IMR-90 (cell line): ENCODE measurements around the gene WDR27. TPM values are rescaled to one million over a fixed set of nuclear protein-coding genes. Genes with fewer than 3 reads are reported as not detected.
A peak's percentile ranks its signal among the peaks of the same experiment; 100 is the strongest.

ENCODE experiments used
- ATAC-seq: fragments of 200-7000 bp; cut with Tn5 transposase; 2 replicates; pipeline ENCODE4 v1.9.1; 2020; ENCODE audit warnings: low read depth, mild to moderate bottlenecking, moderate library complexity
- BruUV-seq: library from RNA; stranded (reverse); fragments of 400-500 nt; replicated peaks from 2 replicates; lab custom pipeline; 2021; lab: Mats Ljungman, UMichigan
- CTCF ChIA-PET: fragments of 300-600 bp; formaldehyde crosslinking; extraction: SDS; loops from one replicate; lab custom pipeline; 2021; ENCODE audit warnings: antibody characterized with exemption; lab: Yijun Ruan, JAX
- POLR2A ChIA-PET: fragments of 300-600 bp; sonication (Branson Sonifier 250); formaldehyde crosslinking; loops from one replicate; lab custom pipeline; 2022; ENCODE audit warnings: antibody characterized with exemption; ENCODE audit not compliant: unreplicated experiment; lab: Charles Lee
- DNase-seq: peaks from one replicate; pipeline ENCODE4 v3.0.0; 2013
- H2AFZ ChIP-seq: replicated peaks from 2 replicates; pipeline ENCODE3; 2013; ENCODE audit warnings: low read length, mild to moderate bottlenecking; ENCODE audit not compliant: poor library complexity
- H2AK5ac ChIP-seq: 2 replicates; pipeline ENCODE4 v1.6.1; 2013; ENCODE audit warnings: low read depth, low read length, inconsistent platforms
- H2AK9ac ChIP-seq: replicated peaks from 2 replicates; pipeline ENCODE3; 2013; ENCODE audit warnings: mild to moderate bottlenecking, low read depth, low read length, moderate library complexity; ENCODE audit not compliant: poor library complexity
- H2BK120ac ChIP-seq: 2 replicates; pipeline ENCODE4 v1.6.1; 2013; ENCODE audit warnings: low read depth, low read length, inconsistent platforms
- H2BK15ac ChIP-seq: 3 replicates; pipeline ENCODE4 v1.6.1; 2013; ENCODE audit warnings: low read depth, low read length, inconsistent platforms
- H2BK20ac ChIP-seq: 2 replicates; pipeline ENCODE4 v1.6.1; 2013; ENCODE audit warnings: low read depth, mild to moderate bottlenecking, inconsistent platforms, low read length, moderate library complexity
- H2BK5ac ChIP-seq: 2 replicates; pipeline ENCODE4 v1.6.1; 2013; ENCODE audit warnings: mild to moderate bottlenecking, low read depth, low read length, inconsistent platforms; ENCODE audit not compliant: poor library complexity, severe bottlenecking
- H3K14ac ChIP-seq: replicated peaks from 2 replicates; pipeline ENCODE4 v1.6.1; 2013; ENCODE audit warnings: low read depth, low read length, inconsistent platforms
- H3K18ac ChIP-seq: 2 replicates; pipeline ENCODE4 v1.6.1; 2013; ENCODE audit warnings: low read depth, low read length, control low read depth
- H3K23ac ChIP-seq: 2 replicates; pipeline ENCODE4 v1.6.1; 2013; ENCODE audit warnings: low read depth, low read length, inconsistent platforms
- H3K27ac ChIP-seq: 2 replicates; pipeline ENCODE4 v1.5.1; 2013; ENCODE audit warnings: mild to moderate bottlenecking, control low read depth, low read length; ENCODE audit not compliant: insufficient read depth
- H3K27me3 ChIP-seq: 2 replicates; pipeline ENCODE4 v1.6.1; 2013; ENCODE audit warnings: low read length; ENCODE audit not compliant: control insufficient read depth, insufficient read depth
- H3K36me3 ChIP-seq: 2 replicates; pipeline ENCODE4 v1.6.1; 2013; ENCODE audit warnings: low read length, mixed read lengths; ENCODE audit not compliant: control insufficient read depth, insufficient read depth
- H3K4ac ChIP-seq: 2 replicates; pipeline ENCODE4 v1.6.1; 2013; ENCODE audit warnings: low read depth, low read length, inconsistent platforms
- H3K4me1 ChIP-seq: 2 replicates; pipeline ENCODE4 v1.6.1; 2013; ENCODE audit warnings: low read length, mixed read lengths; ENCODE audit not compliant: control insufficient read depth, insufficient read depth
- H3K4me2 ChIP-seq: 2 replicates; pipeline ENCODE4 v1.6.1; 2013; ENCODE audit warnings: low read depth, mild to moderate bottlenecking, control low read depth, low read length, moderate library complexity
- H3K4me3 ChIP-seq: 2 replicates; pipeline ENCODE4 v1.5.1; 2013; ENCODE audit warnings: low read depth, mild to moderate bottlenecking, control low read depth, low read length, moderate library complexity; ENCODE audit not compliant: insufficient read depth
- H3K56ac ChIP-seq: 2 replicates; pipeline ENCODE4 v1.6.1; 2013; ENCODE audit warnings: low read length, inconsistent platforms; ENCODE audit not compliant: insufficient read depth; ENCODE audit errors: extremely low read depth
- H3K79me1 ChIP-seq, 2 experiments: 2 replicates each; pipeline ENCODE4 v1.6.1; 2013; ENCODE audit warnings: low read length in 2 of 2, inconsistent platforms in 1 of 2, low read depth in 1 of 2
- H3K9ac ChIP-seq: 2 replicates; pipeline ENCODE4 v1.6.1; 2013; ENCODE audit warnings: low read depth, low read length, control low read depth
- H3K9me1 ChIP-seq: 2 replicates; pipeline ENCODE4 v1.6.1; 2013; ENCODE audit warnings: low read length, inconsistent platforms; ENCODE audit not compliant: insufficient read depth
- H3K9me3 ChIP-seq: 2 replicates; pipeline ENCODE4 v1.6.1; 2013; ENCODE audit warnings: low read length; ENCODE audit not compliant: control insufficient read depth, insufficient read depth
- H4K20me1 ChIP-seq: 2 replicates; pipeline ENCODE4 v1.6.1; 2013; ENCODE audit warnings: low read length, inconsistent platforms; ENCODE audit not compliant: insufficient read depth
- H4K5ac ChIP-seq: 2 replicates; pipeline ENCODE4 v1.6.1; 2013; ENCODE audit warnings: mild to moderate bottlenecking, low read depth, low read length, control low read depth
- H4K8ac ChIP-seq, 2 experiments: 2 replicates each; pipeline ENCODE4 v1.6.1; 2013; ENCODE audit warnings: low read depth in 2 of 2, low read length in 2 of 2, control low read depth in 1 of 2, inconsistent platforms in 1 of 2
- H4K91ac ChIP-seq: 2 replicates; pipeline ENCODE4 v1.6.1; 2013; ENCODE audit warnings: low read depth, low read length, inconsistent platforms; ENCODE audit not compliant: insufficient read depth
- CEBPB ChIP-seq: IDR thresholded peaks from 2 replicates; pipeline ENCODE4 v1.6.1; 2012; ENCODE audit warnings: low read depth, low read length, improper control_type of control experiment
- WGBS, 2 experiments: methylation state at CpG; one replicate each; pipeline versions ENCODE4 v1.1.5 to v1.1.7; 2013; ENCODE audit warnings: missing lambda C conversion rate in 2 of 2; ENCODE audit not compliant: insufficient read length in 1 of 2; ENCODE audit errors: extremely low coverage in 2 of 2; 5-methylcytosine and 5-hydroxymethylcytosine counted together
- dilution Hi-C: fragments of 300-500 bp; cut with HindIII; formaldehyde crosslinking; loops from one replicate; pipeline ENCODE4 v1.14.3; 2018; ENCODE audit warnings: low sequenced_read_pairs; ENCODE audit not compliant: unreplicated experiment
- in situ Hi-C: fragments of 300-500 bp; cut with MboI; formaldehyde crosslinking; loops from 3 replicates; pipeline ENCODE4 v1.14.3; 2019; ENCODE audit warnings: low sequenced_read_pairs, inconsistent platforms, mixed read lengths
- intact Hi-C: fragments of 100-400 bp; cut with micrococcal nuclease; formaldehyde crosslinking; loops from 2 replicates; pipeline ENCODE4 v1.10.0; 2022
- polyA plus RNA-seq, 3 experiments: library from polyadenylated mRNA; depleted of rRNA; stranded (reverse); fragments of >200 nt; gene quantifications; 2 replicates each; pipeline ENCODE4 v1.2.3, GENCODE V29; 2012; ENCODE audit warnings: low replicate concordance in 1 of 3
- total RNA-seq: library from RNA; depleted of rRNA; stranded (reverse); fragments of >200 nt; gene quantifications from 2 replicates; pipeline ENCODE4 v1.2.3, GENCODE V29; 2012
- TF ChIP-seq, protein P1 (sequence below): fragments of 150-350 bp; IDR thresholded peaks from 2 replicates; pipeline ENCODE4 v1.6.1; 2016; ENCODE audit warnings: low read depth, mild to moderate bottlenecking, low read length, moderate library complexity, borderline replicate concordance

Gene WDR27
- total and polyA plus RNA-seq, 2 of the 4 experiments (the other 2 are of a cell fraction), result 7.0 to 18.5 TPM

DNA sequence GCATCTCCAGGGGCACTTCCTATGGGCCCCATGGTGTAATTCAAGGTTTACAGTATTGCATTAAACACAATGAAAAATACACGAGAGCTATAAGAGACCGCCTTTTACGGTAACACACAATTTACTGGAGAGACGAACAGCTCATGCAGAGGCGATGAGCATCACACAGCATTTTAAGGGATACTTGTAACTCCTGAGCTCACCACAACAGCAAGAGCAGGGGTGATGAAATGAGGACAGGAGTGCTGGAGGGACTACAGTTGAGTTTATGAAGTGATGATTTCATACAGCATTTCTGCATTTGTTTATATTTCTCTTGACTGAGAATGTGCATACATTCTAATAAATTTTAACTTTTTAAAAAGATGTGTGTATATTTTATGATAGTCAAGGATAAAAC lies 113.9 kb downstream of the WDR27 start:
- Histone ChIP-seq H4K5ac (no peak overlapping the region), H3K4ac (no peak overlapping the region), H3K18ac (peak overlapping the region; percentile 69; the same call in 1 of the 2 replicates), H3K27me3 (no peaks in the 10 kb centered on the region), H4K8ac (no peak overlapping the region), H2BK15ac (no peak overlapping the region), H3K23ac (no peak overlapping the region), H3K56ac (no peak overlapping the region), H3K4me1 (peaks cover 5% of the 10 kb centered on the region), H3K79me1 (no peaks in the 10 kb centered on the region), H3K36me3 (no peaks in the 10 kb centered on the region), H2AK5ac (no peak overlapping the region), H4K20me1 (no peaks in the 10 kb centered on the region), H3K4me2 (no peak overlapping the region), H2BK5ac (no peak overlapping the region), H3K9ac (no peak overlapping the region), H2AK9ac (no peak overlapping the region), H2AFZ (no peak overlapping the region), H3K9me1 (no peaks in the 10 kb centered on the region), H3K27ac (no peak overlapping the region), H2BK20ac (no peak overlapping the region), H4K91ac (no peak overlapping the region), H3K4me3 (no peak overlapping the region), H2BK120ac (no peak overlapping the region), H3K9me3 (no peaks in the 10 kb centered on the region), H3K14ac (no peak overlapping the region)
- intact Hi-C loops, result loop anchor here (5.0 kb wide), 1 partner anchor 51 kb away; no protein-coding TSS in a partner anchor
- in situ Hi-C loops, result no loop called here
- dilution Hi-C loops, result no loop called here
- CTCF ChIA-PET, result no interaction called here
- WGBS, 2 experiments, result no CpG with 5 or more reads among the region's 5 CpGs
- no TSS peak for BruUV-seq
- POLR2A ChIA-PET, result no interaction called here
- peak; percentile 41; the same call in 1 of the 2 replicates for TF ChIP-seq CEBPB
- TF ChIP-seq, protein P1, sequence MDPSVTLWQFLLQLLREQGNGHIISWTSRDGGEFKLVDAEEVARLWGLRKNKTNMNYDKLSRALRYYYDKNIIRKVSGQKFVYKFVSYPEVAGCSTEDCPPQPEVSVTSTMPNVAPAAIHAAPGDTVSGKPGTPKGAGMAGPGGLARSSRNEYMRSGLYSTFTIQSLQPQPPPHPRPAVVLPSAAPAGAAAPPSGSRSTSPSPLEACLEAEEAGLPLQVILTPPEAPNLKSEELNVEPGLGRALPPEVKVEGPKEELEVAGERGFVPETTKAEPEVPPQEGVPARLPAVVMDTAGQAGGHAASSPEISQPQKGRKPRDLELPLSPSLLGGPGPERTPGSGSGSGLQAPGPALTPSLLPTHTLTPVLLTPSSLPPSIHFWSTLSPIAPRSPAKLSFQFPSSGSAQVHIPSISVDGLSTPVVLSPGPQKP, result no peak
- peak; percentile 67 for DNase-seq
- peak; percentile 73 for ATAC-seq
